Endothelial cell of umbilical vein (primary cell): Measurements from ENCODE around the gene GPSM1. TPM values are rescaled to one million over a fixed set of nuclear protein-coding genes. Genes with fewer than 3 reads are reported as not detected.

Source experiments
- BruUV-seq: library from RNA; stranded (reverse); fragments of 400-500 nt; replicated peaks from 2 replicates; lab custom pipeline; 2021; lab: Mats Ljungman, UMichigan
- CTCF ChIA-PET: fragments of 300-600, 350-600 bp; sonication (Branson Sonifier 250); formaldehyde crosslinking; loops from one replicate; lab custom pipeline; 2021; ENCODE audit warnings: antibody characterized with exemption, inconsistent platforms; lab: Charles Lee
- POLR2A ChIA-PET: fragments of 300-600, 350-600 bp; sonication (Branson Sonifier 250); formaldehyde crosslinking; loops from one replicate; lab custom pipeline; 2021; ENCODE audit warnings: antibody characterized with exemption, inconsistent platforms; lab: Charles Lee
- DNase-seq: peaks from one replicate; pipeline ENCODE4 v3.0.0-alpha.2; 2011; ENCODE audit warnings: low read depth, low spot score
- FAIRE-seq: peaks from 2 replicates; lab custom pipeline; 2011; peaks lifted over from hg19 to GRCh38; lab: Jason Lieb, UNC
- H2AFZ ChIP-seq: 2 replicates; pipeline ENCODE4 v1.6.0; 2012; ENCODE audit warnings: low read depth, low read length, control low read depth, inconsistent platforms
- H3K27ac ChIP-seq: 2 replicates; pipeline ENCODE4 v1.5.1; 2011; ENCODE audit warnings: low read depth, mild to moderate bottlenecking, control low read depth, low read length, moderate library complexity; ENCODE audit not compliant: insufficient read depth
- H3K27me3 ChIP-seq, 2 experiments: 2 replicates each; pipeline versions ENCODE4 v1.6.0 to v1.6.1; 2011; ENCODE audit warnings: low read length in 2 of 2, mixed read lengths in 1 of 2; ENCODE audit not compliant: control insufficient read depth in 2 of 2, insufficient read depth in 2 of 2
- H3K36me3 ChIP-seq, 2 experiments: 2 replicates in 1 of 2; 3 replicates in 1 of 2; pipeline ENCODE4 v1.5.1; 2011; ENCODE audit warnings: low read length in 2 of 2, mild to moderate bottlenecking in 1 of 2, moderate library complexity in 1 of 2; ENCODE audit not compliant: control insufficient read depth in 2 of 2, insufficient read depth in 2 of 2; ENCODE audit errors: extremely low read depth in 1 of 2
- H3K4me1 ChIP-seq: 3 replicates; pipeline ENCODE4 v1.5.1; 2011; ENCODE audit warnings: mild to moderate bottlenecking, low read length; ENCODE audit not compliant: control insufficient read depth, insufficient read depth; ENCODE audit errors: extremely low read depth
- H3K4me2 ChIP-seq: 2 replicates; pipeline ENCODE4 v1.6.1; 2011; ENCODE audit warnings: low read length, control low read depth, mixed read lengths; ENCODE audit not compliant: insufficient read depth
- H3K4me3 ChIP-seq, 3 experiments: fragments of 200-600 bp in 1 of 3; sonication (generic), shearing (Covaris generic) in 1 of 3; replicated peaks in 1 of 3; 2 replicates each; pipeline ENCODE4 v1.5.1; 2011 to 2016; ENCODE audit warnings: control low read depth in 3 of 3, low read length in 3 of 3, mild to moderate bottlenecking in 2 of 3, inconsistent platforms in 1 of 3, low read depth in 1 of 3, moderate library complexity in 1 of 3; ENCODE audit not compliant: insufficient read depth in 1 of 3
- H3K79me2 ChIP-seq: 2 replicates; pipeline ENCODE4 v1.6.0; 2012; ENCODE audit warnings: low read length, inconsistent platforms; ENCODE audit not compliant: control insufficient read depth, insufficient read depth
- H3K9ac ChIP-seq: replicated peaks from 2 replicates; pipeline ENCODE3; 2011; ENCODE audit warnings: low read length, control low read depth; ENCODE audit not compliant: insufficient read depth; ENCODE audit errors: extremely low read depth
- H3K9me1 ChIP-seq: replicated peaks from 3 replicates; pipeline ENCODE4 v1.6.0; 2011; ENCODE audit warnings: mild to moderate bottlenecking, low read length; ENCODE audit not compliant: control insufficient read depth, insufficient read depth; ENCODE audit errors: extremely low read depth
- H3K9me3 ChIP-seq: replicated peaks from 2 replicates; pipeline ENCODE4 v1.5.1; 2012; ENCODE audit warnings: low read length, inconsistent platforms; ENCODE audit not compliant: control insufficient read depth, insufficient read depth
- H4K20me1 ChIP-seq: replicated peaks from 2 replicates; pipeline ENCODE3; 2011; ENCODE audit warnings: mild to moderate bottlenecking, low read length; ENCODE audit not compliant: control insufficient read depth, insufficient read depth; ENCODE audit errors: extremely low read depth
- EZH2 ChIP-seq: IDR thresholded peaks from 2 replicates; pipeline ENCODE4 v1.6.1; 2012; ENCODE audit warnings: borderline replicate concordance, low read depth, mild to moderate bottlenecking, moderate library complexity, low read length, inconsistent platforms; ENCODE audit not compliant: severe bottlenecking
- FOS ChIP-seq: IDR thresholded peaks from 2 replicates; pipeline ENCODE4 v1.6.1; 2011; ENCODE audit warnings: mild to moderate bottlenecking, low read length, moderate library complexity, borderline replicate concordance; ENCODE audit not compliant: insufficient read depth
- GATA2 ChIP-seq: IDR thresholded peaks from 2 replicates; pipeline ENCODE4 v1.7.0; 2011; ENCODE audit warnings: low read depth, mild to moderate bottlenecking, moderate library complexity, mixed read lengths, low read length; ENCODE audit not compliant: insufficient read length, insufficient read depth
- JUN ChIP-seq: IDR thresholded peaks from 2 replicates; pipeline ENCODE4 v1.6.1; 2011; ENCODE audit warnings: borderline replicate concordance, low read depth; ENCODE audit not compliant: insufficient read length, insufficient read depth
- MYC ChIP-seq: IDR thresholded peaks from one replicate; pipeline ENCODE4 v1.6.1; 2011; ENCODE audit warnings: mild to moderate bottlenecking, low read depth, low read length
- POLR2A ChIP-seq: IDR thresholded peaks from 2 replicates; pipeline ENCODE4 v1.6.1; 2012; ENCODE audit warnings: low read depth, mild to moderate bottlenecking, control low read depth, low read length
- POLR2AphosphoS5 ChIP-seq: IDR thresholded peaks from 2 replicates; pipeline ENCODE4 v1.6.1; 2012; ENCODE audit warnings: low read depth, mild to moderate bottlenecking, control low read depth, low read length, moderate library complexity; ENCODE audit not compliant: insufficient read depth
- dilution Hi-C: fragments of 300-500 bp; cut with MboI; formaldehyde crosslinking; loops from one replicate; pipeline ENCODE4 v1.15.0; 2019; ENCODE audit warnings: low sequenced_read_pairs; ENCODE audit not compliant: extremely low pct_ligation_motif_present
- intact Hi-C: fragments of 100-400 bp; cut with micrococcal nuclease; formaldehyde crosslinking; loops from one replicate; pipeline ENCODE4 v1.10.0; 2022
- polyA plus RNA-seq, 4 experiments: library from polyadenylated mRNA; depleted of rRNA in 3 of 4; stranded (reverse) in 3 of 4; unstranded in 1 of 4; fragments of >200 nt; gene quantifications; 2 replicates each; pipeline versions ENCODE4 v1.2.1 to v1.2.3, GENCODE V29; 2011 to 2012; ENCODE audit warnings: missing spikeins in 1 of 4
- total RNA-seq: library from RNA; stranded (reverse); gene quantifications from 2 replicates; pipeline ENCODE4 v1.2.3, GENCODE V29; 2021
- TF ChIP-seq, protein P1 (sequence below), 2 donors: IDR thresholded peaks; 1 replicate in 1 of 2; 2 replicates in 1 of 2; pipeline ENCODE4 v1.5.1; 2011; ENCODE audit warnings: low read length in 2 of 2, mild to moderate bottlenecking in 2 of 2, moderate library complexity in 2 of 2, control low read depth in 1 of 2, inconsistent platforms in 1 of 2, low read depth in 1 of 2; ENCODE audit not compliant: insufficient read depth in 1 of 2; ENCODE audit errors: extremely low read depth in 1 of 2
- TF ChIP-seq, protein P2 (sequence below): IDR thresholded peaks from 2 replicates; pipeline ENCODE4 v1.6.1; 2011; ENCODE audit not compliant: insufficient read depth, insufficient read length

GPSM1 gene
- total and polyA plus RNA-seq, 2 donors (not counting 3 experiments of a cell fraction or from before 2014, with no cell fraction given): 34.6 to 47.1 TPM

DNA sequence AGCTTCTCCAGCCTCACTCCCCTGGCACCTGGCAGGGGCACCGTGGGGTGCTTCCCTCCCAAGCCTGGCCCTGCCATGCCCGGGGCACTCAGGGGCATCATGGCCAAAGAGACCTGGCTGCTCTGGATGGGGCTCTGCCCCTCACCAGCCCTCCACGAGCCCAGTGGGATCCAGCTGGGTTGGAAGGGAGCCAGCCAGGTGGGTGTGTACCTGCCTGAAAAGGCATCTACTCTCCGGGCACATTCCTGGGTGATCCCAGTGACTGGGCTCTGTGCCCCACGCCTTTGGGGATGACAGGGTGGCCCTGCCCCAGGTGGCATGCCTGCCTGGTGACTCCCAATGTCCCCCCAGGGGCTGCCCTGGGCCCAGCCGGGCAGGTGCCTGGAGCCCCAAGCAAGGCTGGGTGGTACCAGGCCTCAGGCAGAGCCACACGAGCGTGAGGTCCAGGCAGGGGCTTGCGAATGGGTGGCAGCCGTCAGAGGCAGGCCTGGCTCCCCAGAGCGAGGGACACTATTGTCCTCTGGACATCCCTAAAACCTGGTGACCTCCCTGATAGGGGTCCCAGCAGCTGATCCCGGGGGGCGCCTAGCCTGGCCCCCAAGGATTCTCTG lies 777 bp downstream of the GPSM1 start:
- ChIA-PET POLR2A (no interaction called here), CTCF (interaction anchor here (0.8 to 2.8 kb wide), 3 partner anchors 10 to 35 kb away, joined by 3 to 13 read pairs (median 3); no protein-coding TSS in a partner anchor)
- H4K20me1 ChIP-seq: no peaks in the 10 kb centered on the region
- peak overlapping the region; percentile 87 for H3K9ac ChIP-seq
- no peak overlapping the region for H2AFZ ChIP-seq
- TF ChIP-seq POLR2A (no peak), MYC (no peak)
- TF ChIP-seq, protein P1, sequence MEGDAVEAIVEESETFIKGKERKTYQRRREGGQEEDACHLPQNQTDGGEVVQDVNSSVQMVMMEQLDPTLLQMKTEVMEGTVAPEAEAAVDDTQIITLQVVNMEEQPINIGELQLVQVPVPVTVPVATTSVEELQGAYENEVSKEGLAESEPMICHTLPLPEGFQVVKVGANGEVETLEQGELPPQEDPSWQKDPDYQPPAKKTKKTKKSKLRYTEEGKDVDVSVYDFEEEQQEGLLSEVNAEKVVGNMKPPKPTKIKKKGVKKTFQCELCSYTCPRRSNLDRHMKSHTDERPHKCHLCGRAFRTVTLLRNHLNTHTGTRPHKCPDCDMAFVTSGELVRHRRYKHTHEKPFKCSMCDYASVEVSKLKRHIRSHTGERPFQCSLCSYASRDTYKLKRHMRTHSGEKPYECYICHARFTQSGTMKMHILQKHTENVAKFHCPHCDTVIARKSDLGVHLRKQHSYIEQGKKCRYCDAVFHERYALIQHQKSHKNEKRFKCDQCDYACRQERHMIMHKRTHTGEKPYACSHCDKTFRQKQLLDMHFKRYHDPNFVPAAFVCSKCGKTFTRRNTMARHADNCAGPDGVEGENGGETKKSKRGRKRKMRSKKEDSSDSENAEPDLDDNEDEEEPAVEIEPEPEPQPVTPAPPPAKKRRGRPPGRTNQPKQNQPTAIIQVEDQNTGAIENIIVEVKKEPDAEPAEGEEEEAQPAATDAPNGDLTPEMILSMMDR (IDR thresholded peaks at IDR 0.05; ENCODE audit: extremely low read depth in 1 of 2, insufficient read depth in 1 of 2, low read depth in 1 of 2, low read length in 2 of 2): no peak
- FAIRE-seq (no peak), DNase-seq (no peak)
- no peaks in the 10 kb centered on the region for H3K27me3 ChIP-seq
- no peaks in the 10 kb centered on the region for H3K9me1 ChIP-seq
- peaks cover 37% of the 10 kb centered on the region for H3K79me2 ChIP-seq
- H3K36me3 ChIP-seq: no peaks in the 10 kb centered on the region
- peaks cover 20% of the 10 kb centered on the region for H3K4me1 ChIP-seq
- H3K4me3 ChIP-seq: peak overlapping the region; percentile 66 to 80 (median 71)
- intact Hi-C loops: no loop called here
- H3K4me2 ChIP-seq: peak overlapping the region; percentile 94
- dilution Hi-C loops: no loop called here
- no peaks in the 10 kb centered on the region for H3K9me3 ChIP-seq
- peak overlapping the region; percentile 58 for H3K27ac ChIP-seq
- BruUV-seq: TSS peak; percentile 51

DNA sequence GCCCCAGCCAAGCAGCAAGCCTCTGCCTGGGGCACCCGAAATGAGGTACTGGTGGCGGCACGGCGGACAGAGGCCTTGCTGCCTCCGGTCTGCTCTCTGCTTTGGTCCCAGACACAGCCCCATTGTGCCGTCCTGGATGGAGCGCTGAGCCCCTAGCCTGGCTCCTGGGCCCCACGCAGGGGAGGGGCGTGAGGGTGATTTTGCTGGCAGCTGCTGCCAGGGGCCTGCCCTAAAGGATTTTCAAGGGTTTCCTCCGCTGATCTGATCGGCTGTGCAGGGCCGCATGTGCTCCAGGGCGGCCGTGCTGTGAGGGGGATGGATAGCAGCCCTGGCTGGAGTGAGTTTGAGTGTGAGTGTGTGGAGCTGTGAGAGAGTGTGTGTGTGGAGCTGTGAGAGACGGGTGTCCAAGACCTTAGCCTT lies 1.3 kb downstream of the GPSM1 start:
- H4K20me1 ChIP-seq: no peaks in the 10 kb centered on the region
- H3K4me2 ChIP-seq: peak overlapping the region; percentile 94
- H3K9me1 ChIP-seq: no peaks in the 10 kb centered on the region
- peak overlapping the region; percentile 58 for H3K27ac ChIP-seq
- H2AFZ ChIP-seq: no peak overlapping the region
- H3K9ac ChIP-seq: peak overlapping the region; percentile 87
- peaks cover 20% of the 10 kb centered on the region for H3K4me1 ChIP-seq
- H3K4me3 ChIP-seq: peak overlapping the region; percentile 66 to 80 (median 71)
- dilution Hi-C loops (no loop called here), intact Hi-C loops (no loop called here)
- peak; percentile 44 for DNase-seq
- peaks cover 40% of the 10 kb centered on the region for H3K79me2 ChIP-seq
- BruUV-seq: no TSS peak
- H3K27me3 ChIP-seq: no peaks in the 10 kb centered on the region
- no peaks in the 10 kb centered on the region for H3K9me3 ChIP-seq
- TF ChIP-seq, protein P2, sequence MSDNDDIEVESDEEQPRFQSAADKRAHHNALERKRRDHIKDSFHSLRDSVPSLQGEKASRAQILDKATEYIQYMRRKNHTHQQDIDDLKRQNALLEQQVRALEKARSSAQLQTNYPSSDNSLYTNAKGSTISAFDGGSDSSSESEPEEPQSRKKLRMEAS: no peak
- no peak for TF ChIP-seq POLR2A
- TF ChIP-seq FOS: no peak
- no peak for TF ChIP-seq POLR2AphosphoS5
- TF ChIP-seq, protein P1 (IDR thresholded peaks at IDR 0.05; ENCODE audit: extremely low read depth in 1 of 2, insufficient read depth in 1 of 2, low read depth in 1 of 2, low read length in 2 of 2): no peak
- TF ChIP-seq JUN: no peak
- TF ChIP-seq GATA2: no peak
- TF ChIP-seq EZH2: no peak
- no peak for TF ChIP-seq MYC
- ChIA-PET POLR2A (no interaction called here), CTCF (interaction anchor here (0.8 to 1.1 kb wide), 4 partner anchors 9 to 34 kb away, joined by 3 to 4 read pairs (median 3); no protein-coding TSS in a partner anchor)
- no peaks in the 10 kb centered on the region for H3K36me3 ChIP-seq
- FAIRE-seq: peak; percentile 48
